HG03280 (cell line): Measurements from ENCODE around the gene ANAPC5.

Experiments used
- ATAC-seq: cut with Tn5 transposase; IDR thresholded peaks from one replicate; pipeline ENCODE4 v1.9.1; 2021; ENCODE audit warnings: mild to moderate bottlenecking, moderate library complexity; ENCODE audit not compliant: unreplicated experiment

Gene ANAPC5

DNA sequence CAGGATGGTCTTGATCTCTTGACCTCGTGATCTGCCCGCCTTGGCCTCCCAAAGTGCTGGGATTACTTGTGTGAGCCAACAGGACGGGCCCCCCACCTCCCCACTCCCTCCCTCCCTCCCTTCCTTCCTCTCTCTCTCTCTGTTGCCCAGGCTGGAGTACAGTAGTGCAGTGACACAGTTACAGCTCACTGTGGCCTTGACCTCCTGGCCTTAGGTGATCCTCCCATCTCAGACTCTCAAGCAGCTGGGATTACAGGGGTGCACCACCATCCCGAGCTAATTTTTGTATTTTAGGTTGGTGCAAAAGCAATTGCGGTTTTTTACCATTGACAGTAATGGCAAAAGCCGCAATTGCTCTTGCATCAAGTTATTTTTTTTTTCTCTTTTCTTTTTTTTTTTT lies 19.2 kb upstream of the ANAPC5 start:
- ATAC-seq = no peak

DNA sequence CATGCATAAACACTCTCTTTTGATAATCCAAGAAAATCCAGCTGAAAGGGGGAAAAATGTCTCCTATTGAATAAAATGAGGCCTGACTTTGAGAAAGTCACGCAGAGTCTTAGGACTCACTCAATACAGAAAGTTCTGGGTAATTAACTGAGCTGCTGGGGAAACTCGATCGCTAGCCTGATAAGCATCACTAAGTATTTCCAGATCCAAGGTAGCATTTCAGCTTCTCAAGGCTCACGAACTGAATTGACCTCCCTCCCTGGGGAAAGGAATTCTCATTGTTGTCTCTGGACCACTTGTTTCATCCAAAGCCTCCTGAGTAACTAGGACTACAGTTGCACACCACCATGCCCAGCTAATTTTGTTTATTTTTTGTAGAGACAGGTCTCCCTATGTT lies 13.8 kb upstream of the ANAPC5 start:
- ATAC-seq = no peak

GRCh38 chr12:121365416-121366062 lies 13.3 kb upstream of the ANAPC5 start:
- ATAC-seq = no peak

GRCh38 chr12:121364683-121365121 lies 12.5 kb upstream of the ANAPC5 start:
- ATAC-seq = no peak

- no peak for ATAC-seq
Measured at GRCh38 chr12:121358073-121358472, 5.9 kb upstream of the ANAPC5 start.

DNA sequence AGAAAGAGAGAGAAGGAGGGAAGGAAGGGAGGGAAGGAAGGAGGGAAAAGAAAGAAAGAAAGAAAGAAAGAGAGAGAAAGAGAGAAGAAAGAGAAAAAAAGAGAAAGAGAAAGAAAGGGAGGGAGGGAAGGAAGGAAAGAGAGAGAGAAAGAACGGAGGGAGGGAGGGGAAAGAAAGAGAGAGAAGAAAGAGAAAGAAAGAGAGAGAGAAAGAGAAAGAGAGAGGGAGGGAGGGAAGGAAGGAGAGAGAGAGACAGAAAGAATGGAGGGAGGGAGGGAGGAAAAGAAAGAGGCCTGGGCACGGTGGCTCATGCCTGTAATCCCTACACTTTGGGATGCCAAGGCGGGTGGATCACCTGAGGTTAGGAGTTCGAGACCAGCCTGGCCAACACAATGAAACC lies 5.1 kb upstream of the ANAPC5 start:
- ATAC-seq = no peak

DNA sequence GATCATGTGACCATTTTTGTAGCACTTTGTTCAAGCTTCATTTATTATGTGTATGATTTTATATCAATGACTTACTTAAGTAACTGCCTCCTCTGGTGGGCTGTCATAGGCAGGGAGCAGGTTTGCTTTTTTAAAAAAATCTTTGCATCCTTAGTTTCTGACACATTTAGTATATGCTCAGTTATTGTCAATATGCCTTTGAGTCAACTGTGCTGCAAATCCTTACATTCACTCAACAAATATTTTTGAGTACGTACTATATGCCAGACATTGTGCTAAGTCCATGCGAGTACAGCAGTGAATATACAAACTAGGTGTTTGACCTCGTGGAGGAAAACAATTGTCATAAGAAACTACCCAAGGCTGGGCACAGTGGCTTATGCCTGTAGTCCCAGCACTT lies 4.4 kb upstream of the ANAPC5 start:
- no peak for ATAC-seq

DNA sequence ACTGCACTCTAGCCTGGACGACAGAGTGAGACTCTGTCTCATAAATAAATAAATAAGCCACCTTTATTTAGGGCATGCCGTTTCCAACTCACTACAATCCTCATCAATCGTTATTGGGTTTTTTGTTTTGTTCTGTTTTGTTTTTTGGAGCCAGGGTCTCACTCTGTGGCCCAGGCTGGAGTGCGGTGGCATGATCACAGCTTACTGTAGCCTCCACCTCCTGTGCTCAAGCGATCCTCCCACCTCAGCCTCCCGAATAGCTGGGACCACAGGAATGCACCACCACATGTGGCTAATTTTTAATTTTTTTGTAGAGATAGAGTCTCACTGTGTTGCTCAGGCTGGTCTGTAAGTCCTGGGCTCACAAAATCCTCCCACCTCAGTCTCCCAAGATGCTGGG lies 3.6 kb upstream of the ANAPC5 start:
- ATAC-seq = no peak

DNA sequence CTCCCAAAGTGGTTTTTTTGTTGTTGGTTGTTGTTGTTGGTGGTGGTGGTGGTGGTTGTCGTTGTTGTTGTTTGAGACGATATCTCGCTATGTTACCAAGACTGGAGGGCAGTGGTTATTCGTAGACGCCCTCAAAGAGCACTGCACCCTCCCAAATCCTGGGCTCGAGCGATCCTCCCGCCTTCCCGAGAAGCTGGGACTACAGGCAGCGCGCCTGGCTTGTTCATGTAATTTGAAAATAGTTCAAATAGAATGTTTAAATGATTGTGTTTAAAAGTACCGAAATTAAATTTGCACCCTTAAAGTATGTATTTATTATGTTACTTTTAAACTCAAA lies 439 bp upstream of the ANAPC5 start:
- peak; percentile 3 for ATAC-seq

- ATAC-seq = no peak
Measured at GRCh38 chr12:121346747-121347146, 5.5 kb downstream of the ANAPC5 start.

GRCh38 chr12:121345151-121345815 lies 6.9 kb downstream of the ANAPC5 start:
- no peak for ATAC-seq

DNA sequence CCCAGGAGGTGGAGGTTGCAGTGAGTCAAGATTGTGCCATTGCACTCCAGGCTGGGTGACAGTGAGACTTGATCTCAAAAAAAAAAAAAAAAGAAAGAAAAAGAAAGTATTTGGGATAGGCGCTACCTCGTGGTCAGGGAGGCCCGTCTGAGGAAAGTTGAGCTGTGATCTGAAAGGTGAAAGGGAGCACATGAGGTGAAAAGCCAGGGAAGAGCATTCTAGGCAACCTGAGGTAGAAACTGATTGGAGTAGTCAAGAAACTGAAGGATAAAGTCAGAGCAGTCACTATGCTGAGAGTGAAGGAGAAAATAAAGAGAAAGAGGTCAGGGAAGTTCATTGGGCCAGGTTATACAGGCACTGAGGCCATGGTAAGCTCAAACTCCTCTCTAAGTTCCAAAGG lies 7.7 kb downstream of the ANAPC5 start:
- ATAC-seq = no peak

GRCh38 chr12:121337416-121337815 lies 14.8 kb downstream of the ANAPC5 start:
- no peak for ATAC-seq

DNA sequence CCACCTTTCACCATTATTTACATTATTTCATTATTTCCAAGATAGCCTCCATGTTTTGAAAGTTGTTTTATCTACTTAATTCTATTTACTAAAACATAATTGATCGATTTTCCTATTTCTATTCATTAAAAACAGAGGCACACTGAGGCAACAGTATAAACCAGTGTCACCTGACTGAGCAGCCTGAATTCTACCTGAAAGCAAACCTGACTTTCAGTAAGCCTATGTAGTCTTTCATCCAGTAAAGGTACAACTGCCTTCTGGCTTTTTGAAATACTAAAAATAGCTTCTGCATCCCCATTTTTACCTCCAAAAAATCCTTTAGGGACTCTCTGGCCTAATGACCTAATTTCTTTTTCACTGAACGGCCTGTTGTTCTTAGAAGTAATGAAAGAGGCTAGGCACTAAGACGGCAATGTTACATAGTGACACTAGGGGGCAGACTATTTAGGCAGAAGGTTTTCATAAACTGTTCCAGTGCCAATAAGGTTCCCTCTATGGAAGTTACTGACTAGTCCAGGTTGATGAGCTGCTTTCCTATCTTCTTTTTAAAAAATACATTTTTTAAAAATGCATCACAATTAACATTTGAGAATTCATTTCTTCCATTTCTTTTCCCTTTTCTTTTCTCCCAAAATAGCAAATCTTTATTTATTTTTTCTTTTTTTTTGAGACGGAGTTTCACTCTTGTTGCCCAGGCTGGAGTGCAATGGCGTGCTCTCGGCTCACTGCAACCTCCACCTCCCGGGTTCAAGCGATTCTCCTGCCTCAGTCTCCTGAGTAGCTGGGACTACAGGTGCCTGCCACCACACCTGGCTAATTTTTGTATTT lies 17.5 kb downstream of the ANAPC5 start:
- no peak for ATAC-seq

DNA sequence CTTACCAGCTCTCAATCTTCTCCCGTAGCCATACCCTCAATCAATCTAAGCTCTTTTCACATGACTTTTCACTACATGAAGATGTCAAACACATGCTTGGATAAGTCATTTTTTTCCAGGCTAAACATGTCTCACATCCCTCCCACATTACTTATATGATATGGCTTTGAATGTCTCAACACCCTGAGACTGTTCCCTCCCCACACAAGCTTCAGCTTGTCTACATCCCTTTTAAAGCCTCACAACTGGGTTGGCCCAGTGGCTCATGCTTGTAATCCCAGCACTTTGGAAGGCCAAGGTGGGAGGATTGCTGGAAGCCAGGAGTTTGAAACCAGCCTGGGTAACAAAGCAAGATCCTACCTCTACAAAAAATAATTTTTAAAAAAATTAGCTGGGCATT lies 18.5 kb downstream of the ANAPC5 start:
- no peak for ATAC-seq

GRCh38 chr12:121331248-121331647 lies 21.0 kb downstream of the ANAPC5 start:
- no peak for ATAC-seq

DNA sequence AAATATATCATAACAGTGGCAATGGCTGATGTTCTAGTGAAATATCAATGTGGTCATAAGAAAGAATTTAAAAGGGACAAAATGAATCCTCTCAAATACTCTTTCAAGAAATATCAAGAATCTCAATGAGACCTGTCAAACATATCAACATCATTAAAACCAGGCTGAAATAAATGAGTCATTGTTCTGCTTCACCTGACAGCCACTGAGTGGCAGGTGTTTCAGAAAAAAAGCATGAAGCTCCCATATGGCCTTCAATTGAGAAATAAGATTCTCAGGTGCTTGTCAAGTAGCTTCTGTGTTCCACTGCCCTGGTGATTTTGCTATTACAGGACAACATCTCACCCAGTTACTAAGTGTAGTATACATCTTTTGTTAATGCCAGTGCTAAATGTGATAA lies 21.5 kb downstream of the ANAPC5 start:
- no peak for ATAC-seq

- no peak for ATAC-seq
Measured at GRCh38 chr12:121330195-121330594, 22.0 kb downstream of the ANAPC5 start.

GRCh38 chr12:121328620-121329019 lies 23.6 kb downstream of the ANAPC5 start:
- no peak for ATAC-seq

GRCh38 chr12:121326996-121327674 lies 25.1 kb downstream of the ANAPC5 start:
- ATAC-seq = no peak

DNA sequence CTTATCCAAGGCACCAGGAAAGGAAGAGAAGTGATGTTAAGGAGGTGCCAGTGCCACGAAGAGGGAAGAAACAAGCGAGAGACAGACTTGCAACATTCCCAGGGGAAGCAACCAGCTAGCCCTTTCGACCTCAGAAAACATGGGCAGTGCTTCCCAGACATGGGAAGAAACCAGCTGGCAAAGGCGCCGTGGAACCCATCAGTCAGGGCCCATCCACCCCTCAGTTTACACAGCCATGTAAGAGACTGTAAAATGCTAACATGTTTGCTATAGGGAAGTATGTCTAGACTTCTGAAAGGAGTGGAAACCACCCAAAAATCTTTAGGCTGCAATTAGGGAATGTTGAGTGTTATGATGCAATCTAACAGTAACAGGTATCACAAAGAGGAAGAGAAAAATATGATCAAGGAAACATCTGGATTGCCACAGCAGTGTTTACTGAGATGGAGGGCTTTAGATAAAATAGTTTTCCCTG lies 26.3 kb downstream of the ANAPC5 start:
- no peak for ATAC-seq
